Nucleus accumbens (tissue), 56 donors: ENCODE measurements around the gene FAM50A.
"Not testable (repeated sequence)": the region's sequence is repeated elsewhere in the genome, so short reads cannot be mapped to it uniquely, and the experiment has no call there.

Experiments
- DNase-seq, 56 donors: peaks; one replicate each; lab custom pipeline; 2025; lab: John Stamatoyannopoulos, UW

FAM50A gene

GRCh38 chrX:154496591-154497137, 52.7 kb downstream of the FAM50A start:
- not testable (repeated sequence) for DNase-seq
